ENCODE results near the gene PLXND1.
"Not testable (repeated sequence)": the region's sequence is repeated elsewhere in the genome, so short reads cannot be mapped to it uniquely, and the experiment has no call there.

The PLXND1 gene

GRCh38 chr3:129612534-129613366 lies 6.3 kb upstream of the PLXND1 start:
- Histone ChIP-seq H3K9me3 (ENCODE audit: control insufficient read depth, low read length) (no peaks in the 10 kb centered on the region), H3K9ac (no peak overlapping the region), H3K4me2 (ENCODE audit: low read length) (no peak overlapping the region), H3K27ac (peak overlapping the region; percentile 5), H3K4me3 (ENCODE audit: low read depth, low read length) (no peak overlapping the region), H2AFZ (no peak overlapping the region), H3K27me3 (ENCODE audit: control insufficient read depth, insufficient read depth, low read length) (no peaks in the 10 kb centered on the region), H3K4me1 (no peaks in the 10 kb centered on the region), H3K36me3 (ENCODE audit: control insufficient read depth, insufficient read depth, low read length) (no peaks in the 10 kb centered on the region), H3K79me2 (no peaks in the 10 kb centered on the region)
- no peak for TF ChIP-seq CTCF (IDR thresholded peaks at IDR 0.05)

GRCh38 chr3:129611812-129612533 lies 5.5 kb upstream of the PLXND1 start:
- no peaks in the 10 kb centered on the region for H3K4me1 ChIP-seq
- no peak for TF ChIP-seq CTCF (IDR thresholded peaks at IDR 0.05)
- H3K79me2 ChIP-seq, result no peaks in the 10 kb centered on the region
- H3K36me3 ChIP-seq (ENCODE audit: control insufficient read depth, insufficient read depth, low read length), result no peaks in the 10 kb centered on the region
- no peak overlapping the region for H2AFZ ChIP-seq
- no peak overlapping the region for H3K4me2 ChIP-seq (ENCODE audit: low read length)
- no peaks in the 10 kb centered on the region for H3K9me3 ChIP-seq (ENCODE audit: control insufficient read depth, low read length)
- H3K27ac ChIP-seq, result peak overlapping the region; percentile 5
- H3K27me3 ChIP-seq (ENCODE audit: control insufficient read depth, insufficient read depth, low read length), result no peaks in the 10 kb centered on the region
- no peak overlapping the region for H3K9ac ChIP-seq
- no peak overlapping the region for H3K4me3 ChIP-seq (ENCODE audit: low read depth, low read length)

GRCh38 chr3:129611446-129611800 lies 4.9 kb upstream of the PLXND1 start:
- H3K4me3 ChIP-seq (ENCODE audit: low read depth, low read length), result no peak overlapping the region
- H3K79me2 ChIP-seq, result no peaks in the 10 kb centered on the region
- H3K4me2 ChIP-seq (ENCODE audit: low read length), result no peak overlapping the region
- H3K27ac ChIP-seq, result no peak overlapping the region
- H2AFZ ChIP-seq, result no peak overlapping the region
- H3K4me1 ChIP-seq, result no peaks in the 10 kb centered on the region
- no peak for TF ChIP-seq CTCF (IDR thresholded peaks at IDR 0.05)
- no peaks in the 10 kb centered on the region for H3K9me3 ChIP-seq (ENCODE audit: control insufficient read depth, low read length)
- H3K27me3 ChIP-seq (ENCODE audit: control insufficient read depth, insufficient read depth, low read length), result no peaks in the 10 kb centered on the region
- H3K36me3 ChIP-seq (ENCODE audit: control insufficient read depth, insufficient read depth, low read length), result no peaks in the 10 kb centered on the region
- no peak overlapping the region for H3K9ac ChIP-seq

GRCh38 chr3:129610794-129611445 lies 4.4 kb upstream of the PLXND1 start:
- H3K27me3 ChIP-seq (ENCODE audit: control insufficient read depth, insufficient read depth, low read length); H3K79me2 ChIP-seq; H3K36me3 ChIP-seq (ENCODE audit: control insufficient read depth, insufficient read depth, low read length); H3K4me1 ChIP-seq; H3K27ac ChIP-seq; H3K9me3 ChIP-seq (ENCODE audit: control insufficient read depth, low read length); H2AFZ ChIP-seq; H3K4me3 ChIP-seq (ENCODE audit: low read depth, low read length); H3K4me2 ChIP-seq (ENCODE audit: low read length); H3K9ac ChIP-seq: not testable (repeated sequence)

GRCh38 chr3:129610276-129610675 lies 3.8 kb upstream of the PLXND1 start:
- Histone ChIP-seq H3K36me3 (ENCODE audit: control insufficient read depth, insufficient read depth, low read length) (no peaks in the 10 kb centered on the region), H3K27ac (no peak overlapping the region), H3K27me3 (ENCODE audit: control insufficient read depth, insufficient read depth, low read length) (no peaks in the 10 kb centered on the region), H3K79me2 (no peaks in the 10 kb centered on the region), H3K4me1 (peaks cover 2% of the 10 kb centered on the region), H3K9me3 (ENCODE audit: control insufficient read depth, low read length) (no peaks in the 10 kb centered on the region), H2AFZ (no peak overlapping the region), H3K4me3 (ENCODE audit: low read depth, low read length) (no peak overlapping the region), H3K4me2 (ENCODE audit: low read length) (no peak overlapping the region), H3K9ac (no peak overlapping the region)
- TF ChIP-seq CTCF (IDR thresholded peaks at IDR 0.05), result no peak
